Right atrium auricular region (tissue), 2 donors: ENCODE data around the gene ARHGAP26. TPM values are rescaled to one million over a fixed set of nuclear protein-coding genes. Genes with fewer than 3 reads are reported as not detected.

ENCODE experiments used
- DNase-seq: peaks from one replicate; pipeline ENCODE4 v3.0.0-alpha.2; 2019; ENCODE audit warnings: low spot score
- H3K27ac ChIP-seq, 2 donors: fragments of 200-600 bp; sonication (generic); 1 replicate in 1 of 2; 2 replicates in 1 of 2; pipeline ENCODE4 v1.5.1; 2016 to 2019
- H3K27me3 ChIP-seq, 2 donors: fragments of 200-600 bp; sonication (generic); one replicate each; pipeline versions ENCODE4 v1.5.1 to v1.6.0; 2017 to 2019
- H3K36me3 ChIP-seq: fragments of 200-600 bp; sonication (generic); one replicate; pipeline ENCODE4 v1.5.1; 2016
- H3K4me1 ChIP-seq, 2 donors: fragments of 200-600 bp; sonication (generic); one replicate each; pipeline versions ENCODE4 v1.5.1 to v1.6.0; 2017 to 2019
- H3K4me3 ChIP-seq, 2 donors: fragments of 200-600 bp; sonication (generic); 1 replicate in 1 of 2; 2 replicates in 1 of 2; pipeline ENCODE4 v1.5.1; 2017 to 2019; ENCODE audit warnings: mild to moderate bottlenecking in 1 of 2, moderate library complexity in 1 of 2
- H3K9me3 ChIP-seq, 2 donors: fragments of 200-600 bp; sonication (generic); one replicate each; pipeline ENCODE4 v1.5.1; 2019
- total RNA-seq, 2 donors: library from RNA; depleted of rRNA; stranded (reverse); fragments of >200 nt; gene quantifications; one replicate each; pipeline ENCODE4 v1.1.0, GENCODE V29; 2016
- TF ChIP-seq, protein P1 (sequence below), 2 donors: fragments of 200-600 bp; sonication (generic); IDR thresholded peaks; one replicate each; pipeline ENCODE4 v1.5.1; 2019; ENCODE audit warnings: antibody characterized with exemption in 2 of 2

ARHGAP26 gene
- total RNA-seq, 2 donors from 2014 or later = 29.8 to 31.6 TPM

GRCh38 chr5:143077453-143078103, 307.4 kb downstream of the ARHGAP26 start:
- Histone ChIP-seq H3K36me3 (peaks cover 4% of the 10 kb centered on the region), H3K4me3 (no peak overlapping the region), H3K9me3 (no peaks in the 10 kb centered on the region), H3K27ac (no peak overlapping the region), H3K27me3 (no peaks in the 10 kb centered on the region), H3K4me1 (peaks cover 0 to 23% of the 10 kb centered on the region in 2 donors)
- DNase-seq = no peak
- TF ChIP-seq, protein P1, sequence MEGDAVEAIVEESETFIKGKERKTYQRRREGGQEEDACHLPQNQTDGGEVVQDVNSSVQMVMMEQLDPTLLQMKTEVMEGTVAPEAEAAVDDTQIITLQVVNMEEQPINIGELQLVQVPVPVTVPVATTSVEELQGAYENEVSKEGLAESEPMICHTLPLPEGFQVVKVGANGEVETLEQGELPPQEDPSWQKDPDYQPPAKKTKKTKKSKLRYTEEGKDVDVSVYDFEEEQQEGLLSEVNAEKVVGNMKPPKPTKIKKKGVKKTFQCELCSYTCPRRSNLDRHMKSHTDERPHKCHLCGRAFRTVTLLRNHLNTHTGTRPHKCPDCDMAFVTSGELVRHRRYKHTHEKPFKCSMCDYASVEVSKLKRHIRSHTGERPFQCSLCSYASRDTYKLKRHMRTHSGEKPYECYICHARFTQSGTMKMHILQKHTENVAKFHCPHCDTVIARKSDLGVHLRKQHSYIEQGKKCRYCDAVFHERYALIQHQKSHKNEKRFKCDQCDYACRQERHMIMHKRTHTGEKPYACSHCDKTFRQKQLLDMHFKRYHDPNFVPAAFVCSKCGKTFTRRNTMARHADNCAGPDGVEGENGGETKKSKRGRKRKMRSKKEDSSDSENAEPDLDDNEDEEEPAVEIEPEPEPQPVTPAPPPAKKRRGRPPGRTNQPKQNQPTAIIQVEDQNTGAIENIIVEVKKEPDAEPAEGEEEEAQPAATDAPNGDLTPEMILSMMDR (IDR thresholded peaks at IDR 0.05) = no peak

DNA sequence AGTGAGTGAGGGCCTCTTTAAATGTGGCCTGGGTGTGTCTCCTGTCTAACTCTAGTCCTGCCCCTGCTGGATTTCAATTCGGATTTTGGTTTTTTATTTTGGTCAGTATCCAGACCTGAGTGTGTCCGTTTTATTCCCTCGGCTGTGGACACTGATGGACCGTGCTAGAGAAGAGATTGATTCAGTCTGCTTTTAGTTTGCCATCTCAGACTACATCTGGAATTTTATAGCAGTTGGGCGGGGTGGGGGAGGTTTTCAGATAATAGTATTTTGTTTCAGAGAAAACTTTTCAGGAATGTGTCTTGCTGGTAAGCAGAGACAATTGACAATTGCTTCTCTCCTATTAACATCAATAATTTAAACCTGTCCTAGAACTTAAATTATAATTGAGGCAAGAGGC, 308.1 kb downstream of the ARHGAP26 start:
- no peaks in the 10 kb centered on the region for H3K9me3 ChIP-seq
- TF ChIP-seq, protein P1 (IDR thresholded peaks at IDR 0.05) = no peak
- DNase-seq = no peak
- H3K36me3 ChIP-seq = peaks cover 4% of the 10 kb centered on the region
- H3K4me3 ChIP-seq = no peak overlapping the region
- H3K27me3 ChIP-seq = no peaks in the 10 kb centered on the region
- no peak overlapping the region for H3K27ac ChIP-seq
- H3K4me1 ChIP-seq = peaks cover 0 to 25% of the 10 kb centered on the region in 2 donors

DNA sequence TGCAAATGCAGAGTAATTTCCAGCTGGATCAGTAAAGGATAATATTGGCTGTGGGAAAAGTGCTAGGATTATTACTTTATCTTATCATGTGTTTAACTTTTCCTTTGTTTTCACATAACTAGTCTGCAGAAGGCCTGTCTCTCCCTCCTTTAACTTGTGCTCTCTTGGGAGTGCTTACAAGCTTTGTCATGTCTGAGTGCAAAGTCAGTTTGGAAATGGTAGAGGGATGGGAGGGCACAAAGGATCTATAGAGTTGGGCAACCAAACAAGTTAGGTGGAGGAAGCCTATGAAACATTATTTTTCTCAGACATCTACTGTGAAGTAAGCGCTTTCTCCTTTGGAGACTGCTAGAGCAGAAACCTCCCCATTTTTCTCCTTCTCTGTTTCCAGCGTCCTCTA, 308.8 kb downstream of the ARHGAP26 start:
- no peak overlapping the region for H3K4me3 ChIP-seq
- H3K36me3 ChIP-seq = peaks cover 4% of the 10 kb centered on the region
- peaks cover 0 to 25% of the 10 kb centered on the region in 2 donors for H3K4me1 ChIP-seq
- TF ChIP-seq, protein P1 (IDR thresholded peaks at IDR 0.05) = no peak
- no peak for DNase-seq
- no peaks in the 10 kb centered on the region for H3K27me3 ChIP-seq
- no peak overlapping the region for H3K27ac ChIP-seq
- H3K9me3 ChIP-seq = no peaks in the 10 kb centered on the region

DNA sequence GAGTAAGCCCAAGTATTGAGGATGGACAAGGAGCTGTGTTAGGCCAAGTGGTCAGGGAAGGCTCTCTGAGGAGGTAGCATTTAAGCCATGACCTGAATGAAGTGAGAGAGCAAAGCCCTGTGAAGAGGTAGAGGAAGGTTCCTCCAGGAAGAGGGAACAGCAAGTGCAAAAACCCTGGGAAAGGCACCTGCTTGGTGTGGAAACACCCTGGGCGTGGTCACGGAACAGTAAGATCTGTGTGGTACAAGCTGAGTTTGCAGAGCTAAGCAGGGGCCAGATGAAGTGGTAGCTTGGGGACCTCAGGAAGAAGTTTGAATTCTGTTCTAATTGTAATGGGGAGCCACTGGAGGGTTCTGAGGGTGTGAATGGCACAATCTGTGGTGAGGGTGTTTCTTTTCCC, 310.2 kb downstream of the ARHGAP26 start:
- TF ChIP-seq, protein P1 (IDR thresholded peaks at IDR 0.05) = no peak
- peaks cover 4% of the 10 kb centered on the region for H3K36me3 ChIP-seq
- H3K27me3 ChIP-seq = no peaks in the 10 kb centered on the region
- H3K9me3 ChIP-seq = no peaks in the 10 kb centered on the region
- H3K4me1 ChIP-seq = peaks cover 0 to 30% of the 10 kb centered on the region in 2 donors
- no peak overlapping the region for H3K4me3 ChIP-seq
- DNase-seq = no peak
- no peak overlapping the region for H3K27ac ChIP-seq

DNA sequence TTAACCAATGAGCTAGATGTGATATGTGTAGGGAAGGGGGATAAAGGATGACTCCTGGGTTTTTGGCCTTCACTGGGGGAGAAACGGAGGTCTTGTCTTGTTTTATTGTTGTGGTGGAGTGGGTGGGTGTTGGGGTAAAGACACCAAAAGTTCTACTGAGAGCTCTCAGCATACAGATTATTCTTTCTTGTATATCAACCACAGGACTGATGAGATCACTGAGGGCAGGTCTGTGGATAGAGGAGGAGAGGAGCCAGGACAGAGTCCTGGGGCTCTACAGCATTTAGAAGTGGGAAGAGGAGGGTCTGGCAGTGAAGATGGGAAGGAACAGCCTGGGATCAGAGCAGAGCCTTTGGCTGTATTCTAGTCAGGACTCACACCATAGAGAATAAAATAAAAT, 310.8 kb downstream of the ARHGAP26 start:
- Histone ChIP-seq H3K9me3 (no peaks in the 10 kb centered on the region), H3K4me3 (no peak overlapping the region), H3K4me1 (peaks cover 0 to 30% of the 10 kb centered on the region in 2 donors), H3K27me3 (no peaks in the 10 kb centered on the region), H3K27ac (no peak overlapping the region), H3K36me3 (no peaks in the 10 kb centered on the region)
- TF ChIP-seq, protein P1 (IDR thresholded peaks at IDR 0.05) = no peak
- no peak for DNase-seq

DNA sequence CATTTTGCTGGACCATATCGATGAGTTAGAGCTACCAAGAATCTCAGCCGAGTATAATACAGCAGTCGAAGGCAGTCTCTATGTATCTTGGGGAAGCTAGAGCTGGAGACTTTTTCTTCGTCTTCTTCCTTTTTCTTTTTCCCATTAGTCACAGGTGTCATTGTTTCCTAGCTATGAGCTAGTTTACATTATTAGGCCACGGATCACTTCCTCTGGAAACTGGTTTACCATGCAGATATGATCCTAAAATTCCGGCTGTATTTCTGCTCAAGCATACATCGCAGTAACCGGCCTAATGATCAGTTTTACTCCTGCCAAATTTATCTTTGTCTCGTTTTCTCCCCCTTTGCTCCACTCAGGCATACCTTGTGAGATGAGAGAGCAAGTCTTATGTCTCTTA, 312.8 kb downstream of the ARHGAP26 start:
- peaks cover 0 to 30% of the 10 kb centered on the region in 2 donors for H3K4me1 ChIP-seq
- DNase-seq = no peak
- H3K27ac ChIP-seq = no peak overlapping the region

More for the DNA sequence above, 312.8 kb downstream of the ARHGAP26 start:
- H3K36me3 ChIP-seq = no peaks in the 10 kb centered on the region
- no peak overlapping the region for H3K4me3 ChIP-seq
- TF ChIP-seq, protein P1 (IDR thresholded peaks at IDR 0.05) = no peak
- H3K9me3 ChIP-seq = no peaks in the 10 kb centered on the region
- H3K27me3 ChIP-seq = no peaks in the 10 kb centered on the region
